PC-9 (cell line): ENCODE measurements around the gene TAS2R40.

Experiments used
- EZH2 ChIP-seq: fragments of 200-600 bp; sonication (generic); IDR thresholded peaks from 2 replicates; pipeline ENCODE4 v1.8.0; 2017; ENCODE audit warnings: antibody characterized with exemption, low read depth
- TF ChIP-seq, protein P1 (sequence below): fragments of 200-600 bp; sonication (generic); conservative IDR thresholded peaks from 2 replicates; pipeline ENCODE4 v1.6.1; 2017; ENCODE audit warnings: mixed run types, antibody characterized with exemption, mild to moderate bottlenecking, moderate library complexity

DNA sequence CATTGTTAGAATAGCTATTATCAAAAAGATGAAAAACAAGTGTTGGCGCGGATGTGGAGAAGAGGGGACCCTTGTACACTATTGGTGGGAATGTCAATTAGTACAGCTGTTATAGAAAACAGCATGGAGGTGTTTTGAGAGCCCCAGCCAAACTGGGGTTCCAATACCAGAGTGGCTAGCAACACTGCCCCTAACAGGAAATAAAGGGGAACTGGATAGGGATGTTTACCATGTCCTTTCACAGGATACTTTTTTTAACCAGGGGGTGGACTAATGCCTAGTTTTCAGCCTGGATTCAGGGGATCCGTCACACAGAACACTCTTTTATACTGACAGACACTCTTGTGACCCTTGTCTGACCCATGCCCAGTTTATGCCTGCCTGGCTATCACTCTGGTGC is 34.5 kb downstream of the TAS2R40 start:
- no peak for TF ChIP-seq EZH2
- TF ChIP-seq, protein P1, sequence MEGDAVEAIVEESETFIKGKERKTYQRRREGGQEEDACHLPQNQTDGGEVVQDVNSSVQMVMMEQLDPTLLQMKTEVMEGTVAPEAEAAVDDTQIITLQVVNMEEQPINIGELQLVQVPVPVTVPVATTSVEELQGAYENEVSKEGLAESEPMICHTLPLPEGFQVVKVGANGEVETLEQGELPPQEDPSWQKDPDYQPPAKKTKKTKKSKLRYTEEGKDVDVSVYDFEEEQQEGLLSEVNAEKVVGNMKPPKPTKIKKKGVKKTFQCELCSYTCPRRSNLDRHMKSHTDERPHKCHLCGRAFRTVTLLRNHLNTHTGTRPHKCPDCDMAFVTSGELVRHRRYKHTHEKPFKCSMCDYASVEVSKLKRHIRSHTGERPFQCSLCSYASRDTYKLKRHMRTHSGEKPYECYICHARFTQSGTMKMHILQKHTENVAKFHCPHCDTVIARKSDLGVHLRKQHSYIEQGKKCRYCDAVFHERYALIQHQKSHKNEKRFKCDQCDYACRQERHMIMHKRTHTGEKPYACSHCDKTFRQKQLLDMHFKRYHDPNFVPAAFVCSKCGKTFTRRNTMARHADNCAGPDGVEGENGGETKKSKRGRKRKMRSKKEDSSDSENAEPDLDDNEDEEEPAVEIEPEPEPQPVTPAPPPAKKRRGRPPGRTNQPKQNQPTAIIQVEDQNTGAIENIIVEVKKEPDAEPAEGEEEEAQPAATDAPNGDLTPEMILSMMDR, result no peak
